Pulmonary artery endothelial cell (primary cell): ENCODE results near the gene COPRS. TPM values are rescaled to one million over a fixed set of nuclear protein-coding genes. Genes with fewer than 3 reads are reported as not detected.
A peak's percentile ranks its signal among the peaks of the same experiment; 100 is the strongest.

Experiments
- DNase-seq: peaks from one replicate; pipeline ENCODE4 v3.0.0-alpha.2; 2011; ENCODE audit warnings: low read depth, low spot score
- total RNA-seq: library from RNA; depleted of rRNA; stranded (reverse); fragments of >200 nt; gene quantifications from 2 replicates; pipeline ENCODE4 v1.2.3, GENCODE V29; 2014

Gene COPRS
- 62.1 and 71.4 TPM in 2 replicates for total RNA-seq

GRCh38 chr17:31858642-31859486 is at the start of gene COPRS:
TSS of gene COPRS (minus strand) at chr17:31859244. CDS start at chr17:31859199, 45 bp downstream.
- peak; percentile 51 for DNase-seq

- no peak for DNase-seq
These were observed 49.3 kb upstream of the COPRS start for GRCh38 chr17:31908386-31908785.

GRCh38 chr17:31907342-31907962 is 48.4 kb upstream of the COPRS start:
- peak; percentile 10 for DNase-seq

GRCh38 chr17:31903401-31903800 is 44.4 kb upstream of the COPRS start:
- no peak for DNase-seq

- no peak for DNase-seq
These were observed 43.6 kb upstream of the COPRS start for GRCh38 chr17:31902693-31903092.

- DNase-seq = no peak
These were observed 41.8 kb upstream of the COPRS start for GRCh38 chr17:31900877-31901276.

- no peak for DNase-seq
These were observed 29.1 kb upstream of the COPRS start for GRCh38 chr17:31888124-31888523.

GRCh38 chr17:31882571-31882970 is 23.5 kb upstream of the COPRS start:
- DNase-seq = no peak

GRCh38 chr17:31880311-31880710 is 21.3 kb upstream of the COPRS start:
- no peak for DNase-seq

GRCh38 chr17:31878703-31879073 is 19.6 kb upstream of the COPRS start:
- no peak for DNase-seq

GRCh38 chr17:31877911-31878702 is 19.1 kb upstream of the COPRS start:
- peak; percentile 50 for DNase-seq

GRCh38 chr17:31877341-31877740 is 18.3 kb upstream of the COPRS start:
- no peak for DNase-seq

- no peak for DNase-seq
These were observed 16.0 kb upstream of the COPRS start for GRCh38 chr17:31875081-31875480.

GRCh38 chr17:31869797-31870568 is 10.9 kb upstream of the COPRS start:
- no peak for DNase-seq

GRCh38 chr17:31869031-31869430 is 10.0 kb upstream of the COPRS start:
- no peak for DNase-seq

- no peak for DNase-seq
These were observed 504 bp upstream of the COPRS start for GRCh38 chr17:31859487-31860008.

GRCh38 chr17:31857920-31858641 is 963 bp downstream of the COPRS start:
- DNase-seq = no peak

- DNase-seq = no peak
These were observed 2.3 kb downstream of the COPRS start for GRCh38 chr17:31856750-31857149.

GRCh38 chr17:31854672-31855071 is 4.4 kb downstream of the COPRS start:
- no peak for DNase-seq

GRCh38 chr17:31853911-31854470 is 5.1 kb downstream of the COPRS start:
- DNase-seq = no peak
